WI38 (cell line): ENCODE measurements around the gene DNAH6.
"Not testable (repeated sequence)": the region's sequence is repeated elsewhere in the genome, so short reads cannot be mapped to it uniquely, and the experiment has no call there.

ENCODE experiments used
- H3K4me3 ChIP-seq: 2 replicates; pipeline ENCODE4 v1.5.1; 2011; ENCODE audit warnings: low read depth, mild to moderate bottlenecking, control low read depth, low read length
- TF ChIP-seq, protein P1 (sequence below): IDR thresholded peaks from 2 replicates; pipeline ENCODE4 v1.5.1; 2012; ENCODE audit warnings: low read depth, mild to moderate bottlenecking, control low read depth, low read length

The DNAH6 gene

DNA sequence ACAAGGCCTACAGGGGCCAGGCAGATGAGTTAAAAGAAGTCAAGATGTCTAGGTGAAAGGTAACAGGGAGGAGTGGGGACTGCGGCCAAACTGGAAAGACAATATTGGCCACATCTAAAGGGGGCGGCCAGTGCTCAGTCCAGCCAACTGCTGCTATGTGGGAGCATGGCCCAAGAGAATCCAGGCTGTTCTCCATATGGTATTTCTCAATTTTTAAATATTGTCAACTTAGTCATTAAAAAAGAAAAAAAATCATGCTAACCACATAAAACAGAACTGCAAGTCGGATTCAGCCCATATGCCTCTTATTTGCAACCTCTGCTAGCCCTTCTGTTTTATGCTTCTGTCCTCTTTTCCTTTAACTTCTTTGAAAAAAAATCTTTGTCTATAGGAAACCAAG lies 349.8 kb downstream of the DNAH6 start:
- H3K4me3 ChIP-seq, result no peak overlapping the region
- TF ChIP-seq, protein P1, sequence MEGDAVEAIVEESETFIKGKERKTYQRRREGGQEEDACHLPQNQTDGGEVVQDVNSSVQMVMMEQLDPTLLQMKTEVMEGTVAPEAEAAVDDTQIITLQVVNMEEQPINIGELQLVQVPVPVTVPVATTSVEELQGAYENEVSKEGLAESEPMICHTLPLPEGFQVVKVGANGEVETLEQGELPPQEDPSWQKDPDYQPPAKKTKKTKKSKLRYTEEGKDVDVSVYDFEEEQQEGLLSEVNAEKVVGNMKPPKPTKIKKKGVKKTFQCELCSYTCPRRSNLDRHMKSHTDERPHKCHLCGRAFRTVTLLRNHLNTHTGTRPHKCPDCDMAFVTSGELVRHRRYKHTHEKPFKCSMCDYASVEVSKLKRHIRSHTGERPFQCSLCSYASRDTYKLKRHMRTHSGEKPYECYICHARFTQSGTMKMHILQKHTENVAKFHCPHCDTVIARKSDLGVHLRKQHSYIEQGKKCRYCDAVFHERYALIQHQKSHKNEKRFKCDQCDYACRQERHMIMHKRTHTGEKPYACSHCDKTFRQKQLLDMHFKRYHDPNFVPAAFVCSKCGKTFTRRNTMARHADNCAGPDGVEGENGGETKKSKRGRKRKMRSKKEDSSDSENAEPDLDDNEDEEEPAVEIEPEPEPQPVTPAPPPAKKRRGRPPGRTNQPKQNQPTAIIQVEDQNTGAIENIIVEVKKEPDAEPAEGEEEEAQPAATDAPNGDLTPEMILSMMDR, result no peak

DNA sequence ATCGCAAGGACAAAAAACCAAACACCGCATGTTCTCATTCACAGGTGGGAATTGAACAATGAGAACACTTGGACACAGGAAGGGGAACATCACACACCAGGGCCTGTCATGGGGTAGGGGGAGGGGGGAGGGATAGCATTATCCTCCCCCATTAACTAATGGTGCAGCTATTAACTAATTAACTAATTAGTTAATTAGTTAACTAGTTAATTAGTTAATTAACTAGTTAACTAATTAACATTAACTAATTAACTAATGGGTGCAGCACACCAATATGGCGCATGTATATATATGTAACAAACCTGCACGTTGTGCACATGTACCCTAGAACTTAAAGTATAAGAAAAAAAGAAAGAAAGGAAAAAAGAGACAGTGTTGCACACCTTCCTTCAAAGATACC lies 352.0 kb downstream of the DNAH6 start:
- not testable (repeated sequence) for H3K4me3 ChIP-seq
